Neutrophil (primary cell): ENCODE measurements around the gene NUP43.

ENCODE experiments used
- H3K27ac ChIP-seq: fragments of 200-600 bp; sonication (generic); 2 replicates; pipeline ENCODE4 v1.5.1; 2016; ENCODE audit warnings: mild to moderate bottlenecking, moderate library complexity
- H3K27me3 ChIP-seq: fragments of 200-600 bp; sonication (generic); 2 replicates; pipeline ENCODE4 v1.6.0; 2016; ENCODE audit warnings: mild to moderate bottlenecking
- H3K36me3 ChIP-seq: fragments of 200-600 bp; sonication (generic); 2 replicates; pipeline ENCODE4 v1.5.1; 2017
- H3K4me1 ChIP-seq, 2 experiments: fragments of 200-600 bp in 1 of 2; sonication (generic) in 1 of 2; 1 replicate in 1 of 2; 2 replicates in 1 of 2; pipeline versions ENCODE4 v1.5.1 to v1.6.1; 2013 to 2016; ENCODE audit warnings: low read depth in 1 of 2, low read length in 1 of 2, mild to moderate bottlenecking in 1 of 2, moderate library complexity in 1 of 2; ENCODE audit not compliant: control insufficient read depth in 1 of 2, insufficient read depth in 1 of 2
- H3K4me3 ChIP-seq, 2 experiments: fragments of 200-600 bp in 1 of 2; sonication (generic) in 1 of 2; 1 replicate in 1 of 2; 2 replicates in 1 of 2; pipeline ENCODE4 v1.5.1; 2013 to 2016; ENCODE audit warnings: low read depth in 1 of 2, low read length in 1 of 2, mild to moderate bottlenecking in 1 of 2, moderate library complexity in 1 of 2
- H3K9me3 ChIP-seq: fragments of 200-600 bp; sonication (generic); 2 replicates; pipeline ENCODE4 v1.5.1; 2016
- CTCF ChIP-seq: fragments of 200-600 bp; sonication (generic); IDR thresholded peaks from 2 replicates; pipeline ENCODE4 v1.5.1; 2016; ENCODE audit warnings: antibody characterized with exemption

The NUP43 gene

GRCh38 chr6:149746147-149746946 is at the start of gene NUP43:
Gene NUP43 (minus strand): TSS chr6:149746529. CDS start chr6:149746495, 34 bp downstream.
- Histone ChIP-seq H3K4me3 (peak within 1 kb of the TSS; percentile 68 to 74), H3K9me3 (no peaks in the 10 kb centered on the region), H3K4me1 (peaks cover 34 to 35% of the 10 kb centered on the region in 2 experiments), H3K36me3 (peaks cover 13% of the 10 kb centered on the region), H3K27ac (peak within 1 kb of the TSS; percentile 74), H3K27me3 (no peaks in the 10 kb centered on the region)
- TF ChIP-seq CTCF = peak; percentile 99

GRCh38 chr6:149783551-149783950 is 37.2 kb upstream of the NUP43 start:
- no peaks in the 10 kb centered on the region for H3K27me3 ChIP-seq
- no peak overlapping the region for H3K27ac ChIP-seq
- H3K9me3 ChIP-seq = no peaks in the 10 kb centered on the region
- no peak overlapping the region for H3K4me3 ChIP-seq
- H3K4me1 ChIP-seq = no peaks in the 10 kb centered on the region
- no peak for TF ChIP-seq CTCF
- peaks cover 45% of the 10 kb centered on the region for H3K36me3 ChIP-seq

GRCh38 chr6:149782337-149782736 is 36.0 kb upstream of the NUP43 start:
- Histone ChIP-seq H3K36me3 (peaks cover 54% of the 10 kb centered on the region), H3K4me1 (no peaks in the 10 kb centered on the region), H3K9me3 (no peaks in the 10 kb centered on the region), H3K27ac (peak overlapping the region; percentile 16), H3K4me3 (no peak overlapping the region), H3K27me3 (no peaks in the 10 kb centered on the region)
- no peak for TF ChIP-seq CTCF

GRCh38 chr6:149781715-149782114 is 35.4 kb upstream of the NUP43 start:
- no peaks in the 10 kb centered on the region for H3K4me1 ChIP-seq
- H3K9me3 ChIP-seq = no peaks in the 10 kb centered on the region
- no peak overlapping the region for H3K4me3 ChIP-seq
- no peak for TF ChIP-seq CTCF
- H3K27me3 ChIP-seq = no peaks in the 10 kb centered on the region
- no peak overlapping the region for H3K27ac ChIP-seq
- peaks cover 61% of the 10 kb centered on the region for H3K36me3 ChIP-seq

GRCh38 chr6:149779644-149779963 is 33.3 kb upstream of the NUP43 start:
- no peak overlapping the region for H3K4me3 ChIP-seq
- no peak overlapping the region for H3K27ac ChIP-seq
- no peak for TF ChIP-seq CTCF
- H3K36me3 ChIP-seq = peaks cover 74% of the 10 kb centered on the region
- H3K9me3 ChIP-seq = no peaks in the 10 kb centered on the region
- H3K4me1 ChIP-seq = no peaks in the 10 kb centered on the region
- H3K27me3 ChIP-seq = no peaks in the 10 kb centered on the region
